Measurements from ENCODE around the gene FTO. TPM values are rescaled to one million over a fixed set of nuclear protein-coding genes. Genes with fewer than 3 reads are reported as not detected.

The FTO gene
- total and polyA plus RNA-seq, 2 of the 13 experiments (the other 11 are each of a cell fraction or from before 2014, with no cell fraction given) = 41.6 to 55.8 TPM

DNA sequence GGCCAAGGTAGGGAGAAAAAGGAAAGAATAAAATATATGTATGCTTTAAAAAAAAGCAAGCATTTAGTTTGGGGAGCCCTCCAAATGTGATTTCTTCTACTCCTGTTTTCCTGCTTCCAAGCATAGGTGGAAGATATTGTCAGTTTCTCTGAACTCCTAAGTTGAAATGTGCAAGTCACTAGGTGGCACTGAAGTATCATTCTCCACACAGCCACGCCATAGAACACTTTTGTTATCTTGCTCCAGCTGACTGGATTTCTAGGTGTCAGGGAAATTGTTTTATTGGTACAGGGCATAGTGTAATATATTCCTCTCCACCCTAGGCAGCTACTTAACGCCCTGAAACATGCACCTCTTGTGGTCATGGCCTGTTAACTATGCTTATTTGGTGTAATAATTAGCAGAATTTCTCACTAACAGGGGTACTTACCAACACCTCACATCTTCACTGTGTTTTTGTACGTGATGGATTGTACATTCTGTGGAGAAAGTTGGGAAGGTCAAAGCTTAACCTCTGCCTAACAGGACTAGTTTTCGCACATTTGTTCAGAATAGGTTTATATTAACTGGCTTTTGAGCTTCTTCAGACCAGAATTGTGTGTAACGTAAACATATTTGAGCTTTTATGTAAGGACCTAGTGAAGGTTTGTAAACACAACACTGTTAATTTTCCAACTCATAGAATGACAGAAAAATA is 69.3 kb downstream of the FTO start:
- no peaks in the 10 kb centered on the region; the same call in 1 of the 2 replicates for H4K20me1 ChIP-seq (ENCODE audit: insufficient read depth, low read length)
- BruUV-seq (replicated peaks) = no TSS peak
- intact Hi-C loops (cut with micrococcal nuclease; ENCODE audit: unreplicated experiment) = loop anchor here (1.0 to 10.0 kb wide), 8 partner anchors 119 to 1485 kb away; partner anchors contain the start of gene IRX3
- no peaks in the 10 kb centered on the region for H3K9me3 ChIP-seq (ENCODE audit: low read length)
- CTCF ChIA-PET (ENCODE audit: low intra/inter-chr PET ratio, low total read pairs) = interaction anchor here (0.9 to 1.9 kb wide), 7 partner anchors 30 to 1484 kb away, joined by 3 to 5 read pairs (median 3); no protein-coding TSS in a partner anchor
- H3K9ac ChIP-seq (ENCODE audit: insufficient read depth, low read depth, low read length) = peak overlapping the region; percentile 35; the same call in 1 of the 2 replicates
- H3K27ac ChIP-seq (ENCODE audit: extremely low read length, insufficient read depth, low read length) = peak overlapping the region; percentile 5
- peak overlapping the region; percentile 16 for H2AFZ ChIP-seq (ENCODE audit: low read length)
- POLR2A ChIA-PET = interaction anchor here (1.1 to 2.3 kb wide), 5 partner anchors 69 to 512 kb away, joined by 3 to 8 read pairs (median 3); partner anchors contain the start of genes FTO and RPGRIP1L
- H3K79me2 ChIP-seq (ENCODE audit: insufficient read depth, low read length) = peaks cover 16% of the 10 kb centered on the region
- peaks cover 73% of the 10 kb centered on the region for H3K4me1 ChIP-seq (ENCODE audit: insufficient read depth, low read length)
- FAIRE-seq = peak; percentile 87
- in situ Hi-C loops (cut with HindIII; ENCODE audit: extremely low pct_ligation_motif_present, low pct_unique_long_range_greater_than_20kb) = loop anchor here (10.0 to 25.0 kb wide), 2 partner anchors 414 to 512 kb away; partner anchors contain the start of gene IRX3
- peak overlapping the region in 2 of 3 experiments; percentile 12 to 15; a peak in 2 of 6 replicates for H3K4me3 ChIP-seq (replicated peaks in 1 of 3; ENCODE audit: insufficient read depth in 1 of 3, low read depth in 2 of 3, low read length in 3 of 3)
- peak overlapping the region; percentile 72 for H3K4me2 ChIP-seq (ENCODE audit: low read depth, low read length)
- peak; percentile 86 for ATAC-seq
- peak; percentile 81 for DNase-seq (ENCODE audit: low spot score)
- H3K27me3 ChIP-seq (ENCODE audit: control insufficient read depth in 1 of 2, insufficient read depth in 2 of 2, low read length in 2 of 2) = no peaks in the 10 kb centered on the region
- H3K36me3 ChIP-seq (replicated peaks in 1 of 2; ENCODE audit: control insufficient read depth in 1 of 2, insufficient read depth in 2 of 2, low read length in 2 of 2) = no peaks in the 10 kb centered on the region
- whole genome bisulfite sequencing (ENCODE audit: low lambda C conversion rate) = 20% methylated on average over 5 of the region's 5 CpGs
- TF ChIP-seq, protein P1, sequence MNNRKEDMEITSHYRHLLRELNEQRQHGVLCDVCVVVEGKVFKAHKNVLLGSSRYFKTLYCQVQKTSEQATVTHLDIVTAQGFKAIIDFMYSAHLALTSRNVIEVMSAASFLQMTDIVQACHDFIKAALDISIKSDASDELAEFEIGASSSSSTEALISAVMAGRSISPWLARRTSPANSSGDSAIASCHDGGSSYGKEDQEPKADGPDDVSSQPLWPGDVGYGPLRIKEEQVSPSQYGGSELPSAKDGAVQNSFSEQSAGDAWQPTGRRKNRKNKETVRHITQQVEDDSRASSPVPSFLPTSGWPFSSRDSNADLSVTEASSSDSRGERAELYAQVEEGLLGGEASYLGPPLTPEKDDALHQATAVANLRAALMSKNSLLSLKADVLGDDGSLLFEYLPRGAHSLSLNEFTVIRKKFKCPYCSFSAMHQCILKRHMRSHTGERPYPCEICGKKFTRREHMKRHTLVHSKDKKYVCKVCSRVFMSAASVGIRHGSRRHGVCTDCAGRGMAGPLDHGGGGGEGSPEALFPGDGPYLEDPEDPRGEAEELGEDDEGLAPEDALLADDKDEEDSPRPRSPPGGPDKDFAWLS (CRISPR knock-in tag; IDR thresholded peaks at IDR 0.05; ENCODE audit: borderline replicate concordance) = no peak
- TF ChIP-seq AFF4 (CRISPR knock-in tag; IDR thresholded peaks at IDR 0.05) = no peak
- no peak for TF ChIP-seq ZBTB34 (CRISPR knock-in tag; IDR thresholded peaks at IDR 0.05)
- peak; percentile 62; the same call in 1 of the 2 replicates for TF ChIP-seq NR2F2 (IDR thresholded peaks at IDR 0.05; ENCODE audit: borderline replicate concordance, low read depth)
- TF ChIP-seq, protein P2, sequence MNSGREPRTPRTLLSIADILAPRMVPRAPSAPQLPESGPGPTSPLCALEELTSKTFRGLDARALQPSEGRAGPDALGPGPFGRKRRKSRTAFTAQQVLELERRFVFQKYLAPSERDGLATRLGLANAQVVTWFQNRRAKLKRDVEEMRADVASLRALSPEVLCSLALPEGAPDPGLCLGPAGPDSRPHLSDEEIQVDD (CRISPR knock-in tag; IDR thresholded peaks at IDR 0.05; ENCODE audit: borderline replicate concordance) = no peak
- 0 out of 2 replicates have a peak, but pooled peaks have one; percentile 57 for TF ChIP-seq ZNF761 (CRISPR knock-in tag; conservative IDR thresholded peaks at IDR 0.05)
- no peak for TF ChIP-seq TERF1 (CRISPR knock-in tag; IDR thresholded peaks at IDR 0.05)
- TF ChIP-seq MLX (CRISPR knock-in tag; IDR thresholded peaks at IDR 0.05) = no peak
- 0 out of 2 replicates have a peak, but pooled peaks have one; percentile 37 for TF ChIP-seq ZFP1 (CRISPR knock-in tag; IDR thresholded peaks at IDR 0.05)
- peak; percentile 59; the same call in 1 of the 2 replicates for TF ChIP-seq TSC22D2 (CRISPR knock-in tag; IDR thresholded peaks at IDR 0.05; ENCODE audit: borderline replicate concordance)
- no peak for TF ChIP-seq FOXA1 (IDR thresholded peaks at IDR 0.05)
- peak; percentile 32; the same call in 1 of the 2 replicates for TF ChIP-seq FOXA1 (CRISPR knock-in tag; IDR thresholded peaks at IDR 0.05)
- TF ChIP-seq LCORL (IDR thresholded peaks at IDR 0.05) = no peak
- TF ChIP-seq LCORL (CRISPR knock-in tag; IDR thresholded peaks at IDR 0.05) = peak; percentile 52
